ENCODE measurements around the gene RFNG.

The RFNG gene

DNA sequence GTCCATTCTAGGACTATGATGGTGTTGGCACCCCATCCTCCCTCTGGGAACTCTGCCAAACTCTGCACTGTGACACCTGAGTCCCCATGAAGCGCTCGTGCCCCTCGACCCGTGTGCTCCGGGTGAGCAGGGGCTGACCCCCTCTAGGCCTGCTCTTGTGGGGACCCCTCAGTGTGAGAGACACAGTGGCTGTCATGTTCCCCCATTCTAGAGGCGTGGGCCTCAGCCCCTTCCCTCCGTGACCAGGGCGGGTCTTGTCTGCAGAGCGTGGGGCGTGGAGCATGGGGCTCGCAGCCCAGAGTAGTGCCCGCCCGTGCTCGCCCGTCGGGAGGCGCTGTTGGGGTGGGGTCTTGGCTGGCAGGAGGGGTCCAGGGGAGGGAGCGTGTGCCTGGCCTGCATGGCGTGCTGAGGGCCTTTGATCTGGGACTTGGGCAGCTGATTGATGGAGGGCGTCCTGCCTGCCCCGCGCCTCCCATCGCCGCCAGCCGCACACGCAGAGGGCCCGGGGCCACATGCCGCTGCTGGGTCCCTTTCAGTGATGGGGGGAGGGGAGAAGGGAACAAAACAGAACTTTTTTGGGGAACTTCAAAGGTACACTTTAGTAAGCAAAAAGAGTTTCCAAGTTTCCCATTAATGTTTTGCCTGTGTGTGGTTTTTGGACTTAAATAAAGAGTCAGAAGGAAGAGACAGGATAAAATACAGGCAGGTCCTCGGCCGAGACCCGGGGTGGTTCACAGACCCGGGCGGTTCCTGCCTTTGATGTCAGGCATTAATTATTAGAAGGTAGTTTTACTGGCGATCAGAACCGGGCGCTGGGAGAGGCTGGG, 51.4 kb downstream of the RFNG start:
- no peak for DNase-seq (ENCODE audit: low read depth in 2 of 2)

DNA sequence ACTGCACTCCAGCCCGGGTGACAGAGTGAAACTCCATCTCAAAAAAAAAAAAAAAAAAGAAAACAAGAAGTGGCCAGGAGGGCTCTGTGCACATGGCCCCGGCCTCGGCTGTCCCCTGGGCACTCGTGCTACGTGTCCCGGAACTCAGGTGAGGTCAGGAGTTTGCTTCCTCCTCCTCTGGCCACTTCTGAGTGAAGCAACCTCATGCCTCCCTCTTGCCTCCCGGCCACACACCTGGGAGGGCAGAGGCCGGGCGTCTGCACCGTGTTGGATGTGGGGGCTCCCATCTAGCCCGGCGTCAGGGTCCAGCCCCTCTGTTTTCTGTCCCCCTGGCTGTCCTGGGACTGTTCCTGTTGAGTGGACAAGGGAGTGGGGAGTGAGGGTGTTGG, 52.0 kb downstream of the RFNG start:
- no peak for DNase-seq (ENCODE audit: low read depth in 2 of 2)

DNA sequence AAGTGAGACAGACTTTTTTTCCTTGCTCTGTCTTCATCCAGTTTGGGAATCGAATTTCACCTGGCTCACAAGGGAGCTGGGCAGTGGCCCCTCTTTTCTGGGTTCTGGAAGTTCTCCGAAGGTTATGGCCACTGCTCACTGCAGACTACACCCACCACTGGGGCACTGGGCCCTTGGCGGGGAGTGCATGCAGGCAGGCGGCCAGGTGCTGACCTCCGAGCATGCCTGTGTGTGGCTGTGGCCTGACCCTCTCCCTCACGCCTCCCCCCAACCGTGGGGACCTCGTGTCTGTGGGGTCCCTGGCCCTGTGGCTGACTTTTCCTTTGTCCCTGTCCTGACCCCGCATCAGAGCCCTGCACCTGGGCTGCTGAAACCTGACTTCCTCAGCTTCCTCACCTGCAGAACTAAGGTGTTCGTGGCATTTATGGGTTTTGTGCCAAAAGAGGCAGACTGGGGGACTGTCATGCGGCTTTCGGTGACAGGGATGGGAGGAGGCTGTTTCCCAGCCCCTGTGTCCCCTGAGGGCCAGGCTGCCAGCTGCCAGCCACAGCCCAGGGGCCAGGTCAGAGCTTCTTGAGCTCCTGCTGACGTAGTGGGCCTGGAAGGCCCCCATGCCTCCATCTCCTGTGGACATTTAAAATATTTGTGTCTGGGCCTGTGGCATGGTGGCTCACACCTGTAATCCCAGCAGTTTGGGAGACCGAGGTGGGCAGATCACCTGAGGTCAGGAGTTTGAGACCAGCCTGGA, 52.7 kb downstream of the RFNG start:
- DNase-seq (ENCODE audit: low read depth in 2 of 2) = no peak

DNA sequence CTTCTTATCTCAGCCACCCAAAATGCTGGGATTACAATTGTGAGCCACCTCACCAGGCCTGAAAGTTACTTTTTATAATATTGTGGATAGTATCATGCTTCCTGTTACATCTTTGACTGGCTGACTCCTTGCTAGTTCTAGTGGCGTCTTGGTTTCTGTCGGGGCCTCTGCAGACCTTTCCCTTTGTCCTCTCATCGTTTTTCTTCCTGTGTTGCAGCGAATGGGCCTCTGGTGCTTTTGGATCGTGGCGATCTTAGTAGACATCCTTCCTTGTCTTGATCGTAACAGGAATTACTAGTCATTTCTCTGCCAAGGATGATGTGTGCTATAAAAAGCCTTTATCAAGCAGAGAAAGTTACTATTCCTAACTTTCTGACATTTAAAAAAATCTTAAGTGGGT, 53.4 kb downstream of the RFNG start:
- DNase-seq (ENCODE audit: low read depth in 2 of 2) = no peak

Measured in activated CD8-positive, alpha-beta memory T cell treated with anti-CD3 and anti-CD28 coated beads for 4 hours (primary cell).